Hepatocyte (in vitro differentiated cells): ENCODE data around the gene PARP3.

Experiments
- CTCF ChIP-seq: fragments of 200-600 bp; sonication (generic); IDR thresholded peaks from 2 replicates; pipeline ENCODE4 v1.5.1; 2016; ENCODE audit warnings: antibody characterized with exemption, mild to moderate bottlenecking; ENCODE audit not compliant: poor library complexity
- EZH2 ChIP-seq: fragments of 200-600 bp; sonication (generic); IDR thresholded peaks from 2 replicates; pipeline ENCODE4 v1.6.1; 2016; ENCODE audit warnings: antibody characterized with exemption, mild to moderate bottlenecking, borderline replicate concordance

GRCh38 chr3:51941798-51942602 is at the start of gene PARP3, which contains the start of gene RRP9:
- no peak for TF ChIP-seq EZH2
- TF ChIP-seq CTCF, result peak; percentile 100
